Germinal center (tissue), 1 donor: ENCODE data around the gene MALL.
"Not testable (repeated sequence)": the region's sequence is repeated elsewhere in the genome, so short reads cannot be mapped to it uniquely, and the experiment has no call there.

Experiments used
- DNase-seq: peaks from one replicate; pipeline ENCODE4 v3.0.0; 2012; ENCODE audit warnings: mixed read lengths, low spot score

The MALL gene

GRCh38 chr2:110097506-110098220 lies 18.0 kb downstream of the MALL start:
- no peak for DNase-seq

GRCh38 chr2:110095994-110096633 lies 19.5 kb downstream of the MALL start:
- no peak for DNase-seq

GRCh38 chr2:110094884-110095534 lies 20.6 kb downstream of the MALL start:
- DNase-seq: not testable (repeated sequence)

GRCh38 chr2:110093924-110094323 lies 21.7 kb downstream of the MALL start:
- not testable (repeated sequence) for DNase-seq

- not testable (repeated sequence) for DNase-seq
Measured at GRCh38 chr2:110090164-110090563, 25.5 kb downstream of the MALL start.

GRCh38 chr2:110083757-110084156 lies 31.9 kb downstream of the MALL start:
- not testable (repeated sequence) for DNase-seq

- DNase-seq: not testable (repeated sequence)
Measured at GRCh38 chr2:110083162-110083561, 32.5 kb downstream of the MALL start.

- not testable (repeated sequence) for DNase-seq
Measured at GRCh38 chr2:110078104-110078503, 37.5 kb downstream of the MALL start.

GRCh38 chr2:110075896-110076295 lies 39.7 kb downstream of the MALL start:
- DNase-seq: not testable (repeated sequence)

GRCh38 chr2:110069869-110070268 lies 45.8 kb downstream of the MALL start:
- DNase-seq: not testable (repeated sequence)

GRCh38 chr2:110068153-110068552 lies 47.5 kb downstream of the MALL start:
- DNase-seq: not testable (repeated sequence)

GRCh38 chr2:110062332-110062731 lies 53.3 kb downstream of the MALL start:
- DNase-seq: not testable (repeated sequence)

GRCh38 chr2:110060550-110060949 lies 55.1 kb downstream of the MALL start:
- not testable (repeated sequence) for DNase-seq

GRCh38 chr2:110059694-110060358 lies 55.8 kb downstream of the MALL start:
- not testable (repeated sequence) for DNase-seq

GRCh38 chr2:110059009-110059693 lies 56.5 kb downstream of the MALL start:
- not testable (repeated sequence) for DNase-seq

- DNase-seq: not testable (repeated sequence)
Measured at GRCh38 chr2:110058034-110058433, 57.6 kb downstream of the MALL start.

GRCh38 chr2:110055819-110056408 lies 59.7 kb downstream of the MALL start:
- DNase-seq: not testable (repeated sequence)

GRCh38 chr2:110054521-110055407 lies 60.9 kb downstream of the MALL start:
- not testable (repeated sequence) for DNase-seq

- not testable (repeated sequence) for DNase-seq
Measured at GRCh38 chr2:110053688-110054087, 61.9 kb downstream of the MALL start.

- not testable (repeated sequence) for DNase-seq
Measured at GRCh38 chr2:110052166-110052565, 63.5 kb downstream of the MALL start.
